ENCODE measurements around the gene RASSF3. TPM values are rescaled to one million over a fixed set of nuclear protein-coding genes. Genes with fewer than 3 reads are reported as not detected.

Gene RASSF3
- total RNA-seq, 1 experiment from 2014 or later, result 30.5 TPM

Small RNA genes lying within 50 kb of the gene (microRNA-seq; reads per million reads assigned to microRNA genes)
- gene MIR548C (not detected), gene MIR548Z (not detected)

Other genes starting within 250 kb of the RASSF3 start
- gene C12orf56, start 219.7 kb upstream of the RASSF3 start, total RNA-seq (2022), result not detected in 2 replicates
- gene XPOT, start 206.1 kb upstream of the RASSF3 start, total RNA-seq (2022), result 261 and 298 TPM in 2 replicates
- gene TBK1, start 158.4 kb upstream of the RASSF3 start, total RNA-seq (2022), result 19.6 and 23.0 TPM in 2 replicates
- gene GNS, start 148.9 kb downstream of the RASSF3 start, total RNA-seq (2022), result 54.7 and 60.8 TPM in 2 replicates
- gene TBC1D30, start 214.2 kb downstream of the RASSF3 start, total RNA-seq (2022), result 7.9 and 9.4 TPM in 2 replicates

Data from MCF 10A (cell line).